ENCODE measurements around the gene ROCK2.

ROCK2 gene

DNA sequence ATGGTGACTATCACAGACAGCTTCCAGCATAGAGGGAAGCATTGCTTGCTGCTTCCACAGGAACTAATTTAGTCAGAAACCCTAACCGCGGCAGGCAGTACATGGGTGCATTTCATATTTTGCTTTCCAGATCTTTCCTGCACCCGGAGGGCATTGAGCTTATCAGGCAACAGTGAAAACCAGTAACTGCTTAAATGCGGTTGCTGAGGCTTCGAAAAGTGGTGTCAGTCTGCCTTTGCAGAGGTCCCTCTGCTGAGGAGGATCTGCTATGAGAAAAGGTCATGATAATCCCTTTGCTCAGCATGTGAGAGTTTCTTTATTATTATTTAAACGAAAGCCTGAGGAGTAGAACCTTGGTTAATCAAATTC lies 44.6 kb upstream of the ROCK2 start:
- Histone ChIP-seq H3K27ac (no peak overlapping the region), H3K9me3 (no peaks in the 10 kb centered on the region), H3K4me3 (ENCODE audit: low read depth in 1 of 2, low read length in 1 of 2) (no peak overlapping the region), H3K27me3 (no peaks in the 10 kb centered on the region), H3K4me1 (ENCODE audit: control insufficient read depth in 1 of 2, insufficient read depth in 1 of 2, low read depth in 1 of 2, low read length in 1 of 2) (no peaks in the 10 kb centered on the region), H3K36me3 (no peaks in the 10 kb centered on the region)
- TF ChIP-seq, protein P1, sequence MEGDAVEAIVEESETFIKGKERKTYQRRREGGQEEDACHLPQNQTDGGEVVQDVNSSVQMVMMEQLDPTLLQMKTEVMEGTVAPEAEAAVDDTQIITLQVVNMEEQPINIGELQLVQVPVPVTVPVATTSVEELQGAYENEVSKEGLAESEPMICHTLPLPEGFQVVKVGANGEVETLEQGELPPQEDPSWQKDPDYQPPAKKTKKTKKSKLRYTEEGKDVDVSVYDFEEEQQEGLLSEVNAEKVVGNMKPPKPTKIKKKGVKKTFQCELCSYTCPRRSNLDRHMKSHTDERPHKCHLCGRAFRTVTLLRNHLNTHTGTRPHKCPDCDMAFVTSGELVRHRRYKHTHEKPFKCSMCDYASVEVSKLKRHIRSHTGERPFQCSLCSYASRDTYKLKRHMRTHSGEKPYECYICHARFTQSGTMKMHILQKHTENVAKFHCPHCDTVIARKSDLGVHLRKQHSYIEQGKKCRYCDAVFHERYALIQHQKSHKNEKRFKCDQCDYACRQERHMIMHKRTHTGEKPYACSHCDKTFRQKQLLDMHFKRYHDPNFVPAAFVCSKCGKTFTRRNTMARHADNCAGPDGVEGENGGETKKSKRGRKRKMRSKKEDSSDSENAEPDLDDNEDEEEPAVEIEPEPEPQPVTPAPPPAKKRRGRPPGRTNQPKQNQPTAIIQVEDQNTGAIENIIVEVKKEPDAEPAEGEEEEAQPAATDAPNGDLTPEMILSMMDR (IDR thresholded peaks at IDR 0.05) = no peak

DNA sequence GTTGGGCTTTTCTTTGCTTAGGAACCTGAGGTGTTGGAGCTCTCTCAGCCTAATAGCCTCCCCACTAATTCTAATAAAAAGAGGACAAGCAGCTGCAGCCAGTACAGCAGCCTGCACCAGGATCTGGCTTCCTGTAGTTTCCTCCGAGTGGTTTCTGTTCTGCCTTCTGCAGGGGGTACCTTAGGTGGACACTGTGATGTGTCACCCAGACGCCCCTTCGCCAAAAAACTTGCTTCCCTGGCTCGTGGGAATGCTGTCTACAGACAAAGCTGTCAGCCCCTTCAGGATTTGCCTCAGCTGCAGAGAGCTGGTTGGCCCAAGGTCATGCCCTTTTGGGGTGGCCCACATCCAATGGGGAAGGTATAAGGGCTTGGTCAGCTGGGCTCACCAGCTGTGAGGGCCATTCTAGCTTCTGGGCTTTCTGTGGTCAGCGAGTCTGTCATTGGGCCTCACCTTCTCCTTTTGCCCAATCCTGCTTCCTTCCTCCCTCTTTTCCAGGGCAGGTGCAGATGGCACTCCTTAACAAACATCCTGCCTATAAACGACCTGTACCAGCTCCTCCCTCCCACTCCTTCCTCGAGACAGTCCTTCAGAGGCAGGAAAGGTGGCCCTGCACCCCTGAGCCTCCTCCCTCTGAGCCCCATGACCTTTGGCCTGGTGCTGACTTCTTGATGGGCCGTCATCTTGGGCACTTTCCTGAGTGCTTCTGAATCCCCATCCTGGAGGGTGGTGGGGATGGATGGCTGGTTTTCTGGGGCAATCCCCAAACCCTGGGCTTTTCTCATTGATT lies 44.0 kb upstream of the ROCK2 start:
- Histone ChIP-seq H3K4me3 (ENCODE audit: low read depth in 1 of 2, low read length in 1 of 2) (no peak overlapping the region), H3K27me3 (no peaks in the 10 kb centered on the region), H3K36me3 (no peaks in the 10 kb centered on the region), H3K27ac (no peak overlapping the region), H3K4me1 (ENCODE audit: control insufficient read depth in 1 of 2, insufficient read depth in 1 of 2, low read depth in 1 of 2, low read length in 1 of 2) (no peaks in the 10 kb centered on the region), H3K9me3 (no peaks in the 10 kb centered on the region)
- TF ChIP-seq, protein P1 (IDR thresholded peaks at IDR 0.05) = no peak

DNA sequence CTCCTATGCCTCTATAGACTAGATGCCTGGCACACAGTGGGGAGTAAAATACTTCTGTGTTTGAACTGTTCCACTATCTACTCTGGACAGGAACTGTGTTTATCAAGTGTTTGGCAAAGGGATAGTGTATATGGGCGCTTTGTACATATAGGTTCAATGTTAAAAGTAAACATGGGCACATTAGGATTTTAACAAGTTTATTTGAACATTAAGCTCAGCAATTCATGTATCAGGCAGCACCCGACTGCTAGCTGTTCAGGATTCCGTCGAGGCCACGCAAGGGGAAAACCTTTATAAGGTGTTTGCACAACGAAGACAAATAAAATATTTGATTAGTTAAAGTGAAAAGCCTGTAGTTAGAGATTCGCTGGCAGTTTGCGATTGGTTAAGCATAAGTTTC lies 43.4 kb upstream of the ROCK2 start:
- no peak overlapping the region for H3K27ac ChIP-seq
- H3K4me1 ChIP-seq (ENCODE audit: control insufficient read depth in 1 of 2, insufficient read depth in 1 of 2, low read depth in 1 of 2, low read length in 1 of 2) = no peaks in the 10 kb centered on the region
- no peaks in the 10 kb centered on the region for H3K27me3 ChIP-seq
- no peak overlapping the region for H3K4me3 ChIP-seq (ENCODE audit: low read depth in 1 of 2, low read length in 1 of 2)
- TF ChIP-seq, protein P1 (IDR thresholded peaks at IDR 0.05) = no peak
- H3K36me3 ChIP-seq = no peaks in the 10 kb centered on the region
- H3K9me3 ChIP-seq = no peaks in the 10 kb centered on the region

GRCh38 chr2:11387100-11387390 lies 42.6 kb upstream of the ROCK2 start:
- Histone ChIP-seq H3K4me3 (ENCODE audit: low read depth in 1 of 2, low read length in 1 of 2) (no peak overlapping the region), H3K36me3 (no peaks in the 10 kb centered on the region), H3K9me3 (no peaks in the 10 kb centered on the region), H3K27ac (no peak overlapping the region), H3K4me1 (ENCODE audit: control insufficient read depth in 1 of 2, insufficient read depth in 1 of 2, low read depth in 1 of 2, low read length in 1 of 2) (no peaks in the 10 kb centered on the region), H3K27me3 (no peaks in the 10 kb centered on the region)
- TF ChIP-seq, protein P1 (IDR thresholded peaks at IDR 0.05) = no peak

DNA sequence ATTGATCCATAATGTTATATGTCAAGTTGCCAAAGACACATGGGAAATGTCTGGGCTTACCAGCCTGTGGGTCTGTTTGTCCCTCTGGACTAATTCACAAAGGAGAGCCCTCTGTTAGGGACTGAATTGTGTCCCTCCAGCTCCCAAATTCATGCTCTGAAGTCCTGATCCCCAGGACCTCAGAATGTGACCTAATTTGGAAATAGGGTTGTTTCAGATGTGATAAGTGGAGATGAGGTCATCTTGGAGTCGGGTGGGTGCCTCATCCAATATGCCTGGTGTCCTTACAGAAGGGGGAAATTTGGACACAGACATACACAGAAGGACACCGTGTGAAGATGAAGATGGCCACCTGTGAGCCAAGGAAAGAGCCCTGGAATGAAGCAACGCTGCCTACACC lies 41.4 kb upstream of the ROCK2 start:
- H3K27ac ChIP-seq = no peak overlapping the region
- no peaks in the 10 kb centered on the region for H3K27me3 ChIP-seq
- H3K9me3 ChIP-seq = no peaks in the 10 kb centered on the region
- H3K4me3 ChIP-seq (ENCODE audit: low read depth in 1 of 2, low read length in 1 of 2) = no peak overlapping the region
- H3K4me1 ChIP-seq (ENCODE audit: control insufficient read depth in 1 of 2, insufficient read depth in 1 of 2, low read depth in 1 of 2, low read length in 1 of 2) = no peaks in the 10 kb centered on the region
- TF ChIP-seq, protein P1 (IDR thresholded peaks at IDR 0.05) = no peak
- H3K36me3 ChIP-seq = no peaks in the 10 kb centered on the region

All from neutrophil (primary cell).